Measurements from ENCODE around the gene ZNF599.
"Not testable (repeated sequence)": the region's sequence is repeated elsewhere in the genome, so short reads cannot be mapped to it uniquely, and the experiment has no call there.

Gene ZNF599

DNA sequence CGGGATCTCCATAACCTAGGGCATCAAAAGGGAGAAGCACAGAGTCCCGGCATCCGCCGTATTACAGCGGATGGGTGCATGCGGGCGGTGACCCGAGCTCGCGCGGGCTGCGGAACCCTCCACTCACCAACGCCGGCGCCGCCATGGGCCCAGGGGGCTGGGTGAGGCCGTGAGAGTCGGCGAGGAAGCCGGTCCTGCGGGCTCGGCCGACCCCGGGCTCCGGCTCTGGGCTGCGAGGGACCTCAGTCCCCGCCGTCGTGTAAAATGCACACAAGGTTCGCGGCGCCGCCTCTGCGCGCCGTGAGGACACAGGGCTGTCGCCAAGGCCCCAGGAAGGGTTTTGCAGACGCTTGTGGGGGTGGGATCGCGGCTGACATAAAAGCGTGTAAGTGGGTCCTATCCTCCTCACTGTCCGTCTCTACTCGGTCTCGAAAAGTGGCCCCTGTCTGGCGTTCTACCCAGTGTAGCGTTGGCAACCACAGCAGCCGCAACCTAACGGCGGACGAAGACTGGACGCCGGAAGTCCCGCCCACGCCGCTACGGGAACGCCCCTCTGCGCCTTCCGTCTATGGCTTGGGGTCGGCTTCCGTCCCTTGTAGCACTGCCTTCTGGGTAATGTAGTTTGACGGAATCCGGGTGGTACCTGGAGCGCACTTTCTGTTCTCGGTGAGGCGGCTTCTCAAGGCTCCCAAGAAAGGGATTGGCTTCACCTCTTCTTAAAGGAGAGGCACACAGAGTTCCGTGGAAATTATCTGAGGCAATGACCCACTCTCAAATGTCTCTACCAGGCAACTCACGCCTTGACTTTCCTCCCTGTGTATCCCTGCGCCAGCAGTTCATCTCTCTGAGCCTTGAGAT is at the start of gene ZNF599:
TSS of gene ZNF599 (minus strand) at position 519 of the 858 bp plus-strand sequence. CDS start at position 145, 374 bp downstream.
- Histone ChIP-seq H3K9me3 (ENCODE audit: control insufficient read depth, low read length) (peaks cover 17% of the 10 kb centered on the region), H3K27me3 (replicated peaks; ENCODE audit: control insufficient read depth, insufficient read depth, low read length) (no peaks in the 10 kb centered on the region), H3K4me1 (ENCODE audit: control insufficient read depth, insufficient read depth, low read length) (peaks cover 10% of the 10 kb centered on the region), H3K4me3 (ENCODE audit: low read length) (peak within 1 kb of the TSS; percentile 95), H3K9ac (ENCODE audit: low read length) (peak within 1 kb of the TSS; percentile 93), H3K36me3 (ENCODE audit: control insufficient read depth, insufficient read depth, low read length, severe bottlenecking) (peaks cover 28% of the 10 kb centered on the region)
- peak; percentile 97 for DNase-seq (ENCODE audit: low read depth)

- H3K27me3 ChIP-seq (replicated peaks; ENCODE audit: control insufficient read depth, insufficient read depth, low read length), result no peaks in the 10 kb centered on the region
- H3K9me3 ChIP-seq (ENCODE audit: control insufficient read depth, low read length), result peaks cover 3% of the 10 kb centered on the region
- H3K36me3 ChIP-seq (ENCODE audit: control insufficient read depth, insufficient read depth, low read length, severe bottlenecking), result no peaks in the 10 kb centered on the region
- no peak for DNase-seq (ENCODE audit: low read depth)
- no peak overlapping the region for H3K4me3 ChIP-seq (ENCODE audit: low read length)
- no peaks in the 10 kb centered on the region for H3K4me1 ChIP-seq (ENCODE audit: control insufficient read depth, insufficient read depth, low read length)
- no peak overlapping the region for H3K9ac ChIP-seq (ENCODE audit: low read length)
Measured at GRCh38 chr19:34818270-34818669, 45.3 kb upstream of the ZNF599 start.

DNA sequence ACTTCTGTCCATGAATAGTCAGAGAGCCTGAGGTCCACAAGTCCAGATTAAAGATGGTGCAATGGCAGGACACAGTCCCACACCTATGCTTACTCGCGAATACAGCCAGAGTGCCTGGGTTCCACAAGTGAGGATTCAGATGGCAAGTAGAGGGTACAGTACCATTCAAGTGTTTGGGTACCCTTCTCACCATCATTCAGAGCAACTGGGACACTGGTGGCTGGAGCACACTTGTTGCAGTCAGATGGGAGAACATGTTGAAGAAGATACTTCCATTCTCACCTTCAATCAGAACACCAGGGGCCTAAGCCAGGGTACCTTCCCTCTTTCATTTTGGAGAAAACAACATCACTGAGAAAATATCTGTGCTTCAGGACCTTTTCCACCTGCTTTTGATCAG is 43.7 kb upstream of the ZNF599 start:
- no peak for DNase-seq (ENCODE audit: low read depth)

GRCh38 chr19:34808566-34808965 is 35.6 kb upstream of the ZNF599 start:
- Histone ChIP-seq H3K36me3 (ENCODE audit: control insufficient read depth, insufficient read depth, low read length, severe bottlenecking) (no peaks in the 10 kb centered on the region), H3K9ac (ENCODE audit: low read length) (no peak overlapping the region), H3K9me3 (ENCODE audit: control insufficient read depth, low read length) (peaks cover 3% of the 10 kb centered on the region), H3K4me3 (ENCODE audit: low read length) (no peak overlapping the region), H3K27me3 (replicated peaks; ENCODE audit: control insufficient read depth, insufficient read depth, low read length) (no peaks in the 10 kb centered on the region), H3K4me1 (ENCODE audit: control insufficient read depth, insufficient read depth, low read length) (peaks cover 6% of the 10 kb centered on the region)
- DNase-seq (ENCODE audit: low read depth), result peak; percentile 43

More for the DNA sequence above, 43.7 kb upstream of the ZNF599 start:
- Histone ChIP-seq H3K36me3 (ENCODE audit: control insufficient read depth, insufficient read depth, low read length, severe bottlenecking) (no peaks in the 10 kb centered on the region), H3K9me3 (ENCODE audit: control insufficient read depth, low read length) (peaks cover 3% of the 10 kb centered on the region), H3K27me3 (replicated peaks; ENCODE audit: control insufficient read depth, insufficient read depth, low read length) (no peaks in the 10 kb centered on the region), H3K9ac (ENCODE audit: low read length) (no peak overlapping the region), H3K4me3 (ENCODE audit: low read length) (no peak overlapping the region), H3K4me1 (ENCODE audit: control insufficient read depth, insufficient read depth, low read length) (no peaks in the 10 kb centered on the region)

DNA sequence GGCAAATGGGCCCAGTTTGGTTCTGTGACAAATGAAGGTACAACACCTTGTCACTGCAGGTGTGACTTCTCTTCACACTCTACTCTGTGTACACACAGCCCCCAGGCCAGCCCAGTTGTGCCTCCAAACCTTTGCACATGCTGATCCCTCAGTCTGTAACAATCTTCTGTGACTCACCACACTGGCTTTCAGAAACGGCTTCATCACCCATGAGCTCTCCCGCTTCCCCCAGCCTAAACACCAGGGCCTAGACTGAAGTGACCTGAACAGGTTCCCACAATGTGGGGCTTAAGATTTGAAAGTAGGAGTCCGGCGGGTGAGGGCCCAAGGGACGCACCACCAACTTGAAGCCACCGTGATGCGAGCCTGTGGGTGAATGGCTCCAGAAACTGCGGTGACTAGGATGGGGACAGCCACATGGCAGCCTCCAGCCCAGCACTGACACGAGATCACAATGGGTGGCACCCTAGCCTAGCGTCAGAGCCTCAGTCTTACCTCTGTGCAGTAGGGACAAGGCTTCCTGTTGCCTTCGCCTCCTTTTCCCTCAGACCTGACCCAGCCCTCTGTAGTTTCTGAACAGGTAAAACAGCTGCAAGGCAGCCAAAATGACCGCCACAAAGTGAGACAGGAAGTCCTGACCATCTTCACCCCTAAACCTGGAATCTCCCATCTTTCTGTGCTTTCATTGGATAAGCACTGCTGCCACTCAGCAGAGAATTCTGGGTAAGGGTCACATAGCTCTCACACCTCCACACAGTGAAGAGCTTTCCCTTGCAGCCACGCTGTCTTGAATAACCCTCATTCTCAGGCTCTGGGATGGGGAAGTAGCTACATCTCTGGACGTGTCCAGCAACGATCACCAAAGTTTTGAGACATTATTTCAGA is 34.2 kb upstream of the ZNF599 start:
- no peak overlapping the region for H3K4me3 ChIP-seq (ENCODE audit: low read length)

GRCh38 chr19:34804115-34804514 is 31.1 kb upstream of the ZNF599 start:
- Histone ChIP-seq H3K4me3 (ENCODE audit: low read length) (no peak overlapping the region), H3K4me1 (ENCODE audit: control insufficient read depth, insufficient read depth, low read length) (peaks cover 6% of the 10 kb centered on the region), H3K27me3 (replicated peaks; ENCODE audit: control insufficient read depth, insufficient read depth, low read length) (no peaks in the 10 kb centered on the region), H3K9me3 (ENCODE audit: control insufficient read depth, low read length) (peaks cover 30% of the 10 kb centered on the region), H3K9ac (ENCODE audit: low read length) (no peak overlapping the region), H3K36me3 (ENCODE audit: control insufficient read depth, insufficient read depth, low read length, severe bottlenecking) (no peaks in the 10 kb centered on the region)
- DNase-seq (ENCODE audit: low read depth), result no peak

More for the DNA sequence above, 34.2 kb upstream of the ZNF599 start:
- Histone ChIP-seq H3K4me1 (ENCODE audit: control insufficient read depth, insufficient read depth, low read length) (peaks cover 6% of the 10 kb centered on the region), H3K27me3 (replicated peaks; ENCODE audit: control insufficient read depth, insufficient read depth, low read length) (no peaks in the 10 kb centered on the region), H3K36me3 (ENCODE audit: control insufficient read depth, insufficient read depth, low read length, severe bottlenecking) (no peaks in the 10 kb centered on the region), H3K9me3 (ENCODE audit: control insufficient read depth, low read length) (peaks cover 12% of the 10 kb centered on the region), H3K9ac (ENCODE audit: low read length) (no peak overlapping the region)
- DNase-seq (ENCODE audit: low read depth), result no peak

DNA sequence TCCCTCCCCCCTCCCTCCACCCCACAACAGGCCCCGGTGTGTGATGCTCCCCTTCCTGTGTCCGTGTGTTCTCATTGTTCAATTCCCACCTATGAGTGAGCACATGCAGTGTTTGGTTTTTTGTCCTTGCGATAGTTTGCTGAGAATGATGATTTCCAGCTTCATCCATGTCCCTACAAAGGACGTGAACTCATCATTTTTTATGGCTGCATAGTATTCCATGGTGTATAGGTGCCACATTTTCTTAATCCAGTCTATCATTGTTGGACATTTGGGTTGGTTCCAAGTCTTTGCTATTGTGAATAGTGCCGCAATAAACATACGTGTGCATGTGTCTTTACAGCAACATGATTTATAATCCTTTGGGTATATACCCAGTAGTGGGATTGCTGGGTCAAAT is 23.9 kb upstream of the ZNF599 start:
- not testable (repeated sequence) for H3K36me3 ChIP-seq (ENCODE audit: control insufficient read depth, insufficient read depth, low read length, severe bottlenecking); DNase-seq (ENCODE audit: low read depth); H3K4me1 ChIP-seq (ENCODE audit: control insufficient read depth, insufficient read depth, low read length); H3K27me3 ChIP-seq (replicated peaks; ENCODE audit: control insufficient read depth, insufficient read depth, low read length); H3K9ac ChIP-seq (ENCODE audit: low read length); H3K4me3 ChIP-seq (ENCODE audit: low read length)
- H3K9me3 ChIP-seq (ENCODE audit: control insufficient read depth, low read length), result peaks cover 16% of the 10 kb centered on the region

DNA sequence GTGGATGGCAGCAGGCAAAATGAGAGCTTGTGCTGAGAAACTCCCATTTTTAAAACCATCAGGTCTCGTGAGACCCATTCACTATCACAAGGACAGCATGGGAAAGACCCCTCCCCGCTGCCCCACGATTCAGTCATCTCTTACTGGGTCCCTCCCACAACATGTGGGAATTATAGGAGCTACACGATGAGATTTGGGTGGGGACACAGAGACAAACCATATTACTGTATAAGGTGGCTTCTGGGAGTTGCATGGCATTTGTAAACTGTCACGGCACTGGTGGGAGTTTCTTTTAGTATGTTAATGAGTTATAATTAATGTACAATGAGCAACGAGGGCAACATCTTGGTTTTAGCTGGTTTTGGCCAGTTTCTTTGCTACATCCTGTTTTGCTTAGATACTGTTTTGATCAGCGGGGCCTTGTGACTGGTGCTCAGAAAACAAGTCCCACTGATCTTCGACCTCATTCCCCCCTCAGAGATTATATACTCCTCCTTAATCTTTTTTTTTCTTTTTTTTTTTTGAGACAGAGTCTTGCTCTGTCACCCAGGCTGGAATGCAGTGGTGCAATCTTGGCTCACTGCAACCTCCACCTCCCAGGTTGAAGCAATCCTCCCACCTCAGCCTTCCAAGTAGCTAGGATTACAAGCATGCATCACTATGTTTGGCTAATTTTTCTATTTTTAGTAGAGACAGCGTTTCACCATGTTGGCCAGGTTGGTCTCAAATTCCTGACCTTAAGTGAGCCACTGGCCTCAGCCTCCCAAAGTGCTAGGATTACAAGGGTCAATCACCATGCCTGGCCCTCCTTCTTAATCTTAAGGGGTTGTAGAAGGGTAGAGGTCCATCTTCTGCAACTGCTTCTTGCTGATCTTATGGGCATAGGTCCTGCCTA is 21.3 kb upstream of the ZNF599 start:
- H3K27me3 ChIP-seq (replicated peaks; ENCODE audit: control insufficient read depth, insufficient read depth, low read length), result no peaks in the 10 kb centered on the region
- no peak for DNase-seq (ENCODE audit: low read depth)
- H3K4me1 ChIP-seq (ENCODE audit: control insufficient read depth, insufficient read depth, low read length), result no peaks in the 10 kb centered on the region
- H3K9me3 ChIP-seq (ENCODE audit: control insufficient read depth, low read length), result peaks cover 5% of the 10 kb centered on the region
- no peak overlapping the region for H3K9ac ChIP-seq (ENCODE audit: low read length)
- H3K36me3 ChIP-seq (ENCODE audit: control insufficient read depth, insufficient read depth, low read length, severe bottlenecking), result no peaks in the 10 kb centered on the region
- no peak overlapping the region for H3K4me3 ChIP-seq (ENCODE audit: low read length)

- DNase-seq (ENCODE audit: low read depth), result peak; percentile 5
- H3K36me3 ChIP-seq (ENCODE audit: control insufficient read depth, insufficient read depth, low read length, severe bottlenecking), result no peaks in the 10 kb centered on the region
- H3K9me3 ChIP-seq (ENCODE audit: control insufficient read depth, low read length), result peaks cover 12% of the 10 kb centered on the region
- H3K4me3 ChIP-seq (ENCODE audit: low read length), result no peak overlapping the region
- no peak overlapping the region for H3K9ac ChIP-seq (ENCODE audit: low read length)
- H3K4me1 ChIP-seq (ENCODE audit: control insufficient read depth, insufficient read depth, low read length), result no peaks in the 10 kb centered on the region
- H3K27me3 ChIP-seq (replicated peaks; ENCODE audit: control insufficient read depth, insufficient read depth, low read length), result no peaks in the 10 kb centered on the region
Measured at GRCh38 chr19:34793565-34793964, 20.6 kb upstream of the ZNF599 start.

- Histone ChIP-seq H3K9me3 (ENCODE audit: control insufficient read depth, low read length) (peaks cover 12% of the 10 kb centered on the region), H3K27me3 (replicated peaks; ENCODE audit: control insufficient read depth, insufficient read depth, low read length) (no peaks in the 10 kb centered on the region), H3K4me1 (ENCODE audit: control insufficient read depth, insufficient read depth, low read length) (no peaks in the 10 kb centered on the region), H3K9ac (ENCODE audit: low read length) (no peak overlapping the region), H3K36me3 (ENCODE audit: control insufficient read depth, insufficient read depth, low read length, severe bottlenecking) (no peaks in the 10 kb centered on the region), H3K4me3 (ENCODE audit: low read length) (no peak overlapping the region)
- no peak for DNase-seq (ENCODE audit: low read depth)
Measured at GRCh38 chr19:34788074-34788473, 15.1 kb upstream of the ZNF599 start.

Measured in adipocyte (in vitro differentiated cells).